Measurements from ENCODE around the gene CFL2.

The CFL2 gene

GRCh38 chr14:34693228-34693939 lies 21.0 kb downstream of the CFL2 start:
- DNase-seq (ENCODE audit: insufficient read length, low spot score) (no peak), FAIRE-seq (peak; percentile 98)
- no peak for TF ChIP-seq POLR2A (IDR thresholded peaks at IDR 0.05; ENCODE audit: low read depth, low read length)

- DNase-seq (ENCODE audit: insufficient read length, low spot score) = no peak
- TF ChIP-seq POLR2A (IDR thresholded peaks at IDR 0.05; ENCODE audit: low read depth, low read length) = no peak
- FAIRE-seq = no peak
Observed at GRCh38 chr14:34692898-34693227, 21.5 kb downstream of the CFL2 start.

GRCh38 chr14:34692348-34692747 lies 22.0 kb downstream of the CFL2 start:
- FAIRE-seq (peak; percentile 11), DNase-seq (ENCODE audit: insufficient read length, low spot score) (no peak)
- no peak for TF ChIP-seq POLR2A (IDR thresholded peaks at IDR 0.05; ENCODE audit: low read depth, low read length)

GRCh38 chr14:34691206-34691605 lies 23.2 kb downstream of the CFL2 start:
- TF ChIP-seq POLR2A (IDR thresholded peaks at IDR 0.05; ENCODE audit: low read depth, low read length) = no peak
- FAIRE-seq = no peak
- DNase-seq (ENCODE audit: insufficient read length, low spot score) = no peak

GRCh38 chr14:34688470-34689206 lies 25.8 kb downstream of the CFL2 start:
- FAIRE-seq (no peak), DNase-seq (ENCODE audit: insufficient read length, low spot score) (no peak)
- no peak for TF ChIP-seq POLR2A (IDR thresholded peaks at IDR 0.05; ENCODE audit: low read depth, low read length)

GRCh38 chr14:34685819-34686428 lies 28.5 kb downstream of the CFL2 start:
- no peak for DNase-seq (ENCODE audit: insufficient read length, low spot score)

GRCh38 chr14:34684578-34684977 lies 29.8 kb downstream of the CFL2 start:
- no peak for DNase-seq (ENCODE audit: insufficient read length, low spot score)
- FAIRE-seq = no peak
- TF ChIP-seq POLR2A (IDR thresholded peaks at IDR 0.05; ENCODE audit: low read depth, low read length) = no peak

More at GRCh38 chr14:34685819-34686428, 28.5 kb downstream of the CFL2 start:
- TF ChIP-seq POLR2A (IDR thresholded peaks at IDR 0.05; ENCODE audit: low read depth, low read length) = no peak
- no peak for FAIRE-seq

GRCh38 chr14:34682787-34683321 lies 31.5 kb downstream of the CFL2 start:
- no peak for TF ChIP-seq POLR2A (IDR thresholded peaks at IDR 0.05; ENCODE audit: low read depth, low read length)
- FAIRE-seq = peak; percentile 92
- no peak for DNase-seq (ENCODE audit: insufficient read length, low spot score)

- no peak for TF ChIP-seq POLR2A (IDR thresholded peaks at IDR 0.05; ENCODE audit: low read depth, low read length)
- FAIRE-seq = no peak
- no peak for DNase-seq (ENCODE audit: insufficient read length, low spot score)
Observed at GRCh38 chr14:34680806-34681479, 33.5 kb downstream of the CFL2 start.

GRCh38 chr14:34678735-34679134 lies 35.7 kb downstream of the CFL2 start:
- no peak for FAIRE-seq
- no peak for TF ChIP-seq POLR2A (IDR thresholded peaks at IDR 0.05; ENCODE audit: low read depth, low read length)
- no peak for DNase-seq (ENCODE audit: insufficient read length, low spot score)

- FAIRE-seq = no peak
- DNase-seq (ENCODE audit: insufficient read length, low spot score) = no peak
- TF ChIP-seq POLR2A (IDR thresholded peaks at IDR 0.05; ENCODE audit: low read depth, low read length) = no peak
Observed at GRCh38 chr14:34678306-34678705, 36.1 kb downstream of the CFL2 start.

- TF ChIP-seq POLR2A (IDR thresholded peaks at IDR 0.05; ENCODE audit: low read depth, low read length) = no peak
- DNase-seq (ENCODE audit: insufficient read length, low spot score) = no peak
- peak; percentile 61 for FAIRE-seq
Observed at GRCh38 chr14:34676516-34677211, 37.7 kb downstream of the CFL2 start.

GRCh38 chr14:34673702-34674101 lies 40.7 kb downstream of the CFL2 start:
- TF ChIP-seq POLR2A (IDR thresholded peaks at IDR 0.05; ENCODE audit: low read depth, low read length) = no peak
- FAIRE-seq = no peak
- no peak for DNase-seq (ENCODE audit: insufficient read length, low spot score)

Measured in H54 (cell line).